ENCODE data around the gene TTC33.
"Not testable (repeated sequence)": the region's sequence is repeated elsewhere in the genome, so short reads cannot be mapped to it uniquely, and the experiment has no call there.

TTC33 gene

GRCh38 chr5:40669606-40670390 lies 86.0 kb downstream of the TTC33 start:
- no peak for DNase-seq (ENCODE audit: low read depth)
- H3K4me3 ChIP-seq (ENCODE audit: control insufficient read depth, low read depth, low read length) = no peak overlapping the region
- TF ChIP-seq CTCF (IDR thresholded peaks at IDR 0.05; ENCODE audit: control insufficient read depth, insufficient read depth, low read depth, low read length, missing control alignments) = no peak

- TF ChIP-seq CTCF (IDR thresholded peaks at IDR 0.05; ENCODE audit: control insufficient read depth, insufficient read depth, low read depth, low read length, missing control alignments) = no peak
- no peak for DNase-seq (ENCODE audit: low read depth)
- H3K4me3 ChIP-seq (ENCODE audit: control insufficient read depth, low read depth, low read length) = no peak overlapping the region
These were observed 88.5 kb downstream of the TTC33 start for GRCh38 chr5:40667161-40667663.

GRCh38 chr5:40666657-40667056 lies 89.1 kb downstream of the TTC33 start:
- no peak for TF ChIP-seq CTCF (IDR thresholded peaks at IDR 0.05; ENCODE audit: control insufficient read depth, insufficient read depth, low read depth, low read length, missing control alignments)
- no peak overlapping the region for H3K4me3 ChIP-seq (ENCODE audit: control insufficient read depth, low read depth, low read length)
- no peak for DNase-seq (ENCODE audit: low read depth)

GRCh38 chr5:40665635-40666298 lies 90.0 kb downstream of the TTC33 start:
- TF ChIP-seq CTCF (IDR thresholded peaks at IDR 0.05; ENCODE audit: control insufficient read depth, insufficient read depth, low read depth, low read length, missing control alignments) = no peak

GRCh38 chr5:40660751-40661150 lies 95.0 kb downstream of the TTC33 start:
- no peak for TF ChIP-seq CTCF (IDR thresholded peaks at IDR 0.05; ENCODE audit: control insufficient read depth, insufficient read depth, low read depth, low read length, missing control alignments)
- no peak overlapping the region for H3K4me3 ChIP-seq (ENCODE audit: control insufficient read depth, low read depth, low read length)
- no peak for DNase-seq (ENCODE audit: low read depth)

More at GRCh38 chr5:40665635-40666298, 90.0 kb downstream of the TTC33 start:
- H3K4me3 ChIP-seq (ENCODE audit: control insufficient read depth, low read depth, low read length) = no peak overlapping the region
- no peak for DNase-seq (ENCODE audit: low read depth)

- no peak for DNase-seq (ENCODE audit: low read depth)
- H3K4me3 ChIP-seq (ENCODE audit: control insufficient read depth, low read depth, low read length) = no peak overlapping the region
- no peak for TF ChIP-seq CTCF (IDR thresholded peaks at IDR 0.05; ENCODE audit: control insufficient read depth, insufficient read depth, low read depth, low read length, missing control alignments)
These were observed 99.0 kb downstream of the TTC33 start for GRCh38 chr5:40656766-40657165.

- H3K4me3 ChIP-seq (ENCODE audit: control insufficient read depth, low read depth, low read length); DNase-seq (ENCODE audit: low read depth): not testable (repeated sequence)
These were observed 99.7 kb downstream of the TTC33 start for GRCh38 chr5:40656091-40656490.

Measured in AG09309 (cell line).